GM10266 (cell line): ENCODE results near the gene VMP1.

Experiments
- DNase-seq: peaks from one replicate; pipeline ENCODE4 v3.0.0; 2012; ENCODE audit errors: extremely low spot score
- TF ChIP-seq, protein P1 (sequence below): IDR thresholded peaks from 2 replicates; pipeline ENCODE4 v1.5.1; 2012; ENCODE audit warnings: mild to moderate bottlenecking, low read depth; ENCODE audit not compliant: control insufficient read depth, insufficient read depth; ENCODE audit errors: missing control alignments

VMP1 gene

GRCh38 chr17:59702304-59702703, 5.2 kb upstream of the VMP1 start:
- no peak for DNase-seq
- TF ChIP-seq, protein P1, sequence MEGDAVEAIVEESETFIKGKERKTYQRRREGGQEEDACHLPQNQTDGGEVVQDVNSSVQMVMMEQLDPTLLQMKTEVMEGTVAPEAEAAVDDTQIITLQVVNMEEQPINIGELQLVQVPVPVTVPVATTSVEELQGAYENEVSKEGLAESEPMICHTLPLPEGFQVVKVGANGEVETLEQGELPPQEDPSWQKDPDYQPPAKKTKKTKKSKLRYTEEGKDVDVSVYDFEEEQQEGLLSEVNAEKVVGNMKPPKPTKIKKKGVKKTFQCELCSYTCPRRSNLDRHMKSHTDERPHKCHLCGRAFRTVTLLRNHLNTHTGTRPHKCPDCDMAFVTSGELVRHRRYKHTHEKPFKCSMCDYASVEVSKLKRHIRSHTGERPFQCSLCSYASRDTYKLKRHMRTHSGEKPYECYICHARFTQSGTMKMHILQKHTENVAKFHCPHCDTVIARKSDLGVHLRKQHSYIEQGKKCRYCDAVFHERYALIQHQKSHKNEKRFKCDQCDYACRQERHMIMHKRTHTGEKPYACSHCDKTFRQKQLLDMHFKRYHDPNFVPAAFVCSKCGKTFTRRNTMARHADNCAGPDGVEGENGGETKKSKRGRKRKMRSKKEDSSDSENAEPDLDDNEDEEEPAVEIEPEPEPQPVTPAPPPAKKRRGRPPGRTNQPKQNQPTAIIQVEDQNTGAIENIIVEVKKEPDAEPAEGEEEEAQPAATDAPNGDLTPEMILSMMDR: no peak

DNA sequence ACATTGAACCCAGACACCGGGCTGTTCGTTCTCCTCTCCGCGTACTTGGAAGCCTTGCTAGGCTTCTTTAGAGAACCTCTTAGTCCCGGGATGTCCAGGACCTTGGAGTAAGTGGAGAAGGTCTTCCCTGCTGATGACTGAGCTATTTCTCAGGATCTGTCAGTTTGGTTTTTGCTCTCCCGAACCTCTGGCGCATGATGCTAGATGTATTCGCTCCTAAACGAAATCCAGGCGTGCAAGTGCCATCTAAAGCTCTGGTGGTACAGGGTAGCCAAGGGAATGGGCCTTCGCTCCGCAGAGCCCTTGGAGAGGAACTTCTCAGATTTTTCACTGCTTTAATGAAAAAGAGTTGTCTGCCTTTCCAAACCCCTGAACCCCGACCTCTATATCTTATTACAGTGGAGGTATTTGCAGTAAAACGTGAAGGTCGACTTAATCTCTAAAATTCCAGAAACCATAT, 547 bp downstream of the VMP1 start:
- TF ChIP-seq, protein P1: no peak
- DNase-seq: no peak

- DNase-seq: no peak
- TF ChIP-seq, protein P1: no peak
Observed at GRCh38 chr17:59711936-59712335, 4.5 kb downstream of the VMP1 start.

DNA sequence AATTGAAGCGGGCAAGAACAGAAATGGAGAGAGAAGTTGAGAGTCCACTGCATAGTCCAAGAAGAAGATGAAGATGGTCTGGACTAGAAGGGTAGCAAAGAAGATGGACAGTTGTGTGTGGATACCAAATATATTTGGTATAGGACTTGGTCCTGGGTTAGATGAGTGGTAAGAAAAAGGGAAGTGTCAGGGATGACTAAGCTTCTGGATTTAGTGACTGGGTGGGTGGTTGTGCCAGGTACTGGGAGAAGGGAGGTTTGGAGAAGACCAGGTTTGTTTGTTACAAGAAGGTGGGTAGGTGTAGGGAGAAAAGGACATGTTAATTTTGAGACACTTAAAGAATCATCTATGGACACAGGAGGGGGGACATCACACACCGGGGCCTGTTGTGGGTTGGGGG, 5.4 kb downstream of the VMP1 start:
- no peak for DNase-seq
- TF ChIP-seq, protein P1: no peak

- no peak for DNase-seq
- TF ChIP-seq, protein P1: no peak
Observed at GRCh38 chr17:59714255-59714654, 6.8 kb downstream of the VMP1 start.

DNA sequence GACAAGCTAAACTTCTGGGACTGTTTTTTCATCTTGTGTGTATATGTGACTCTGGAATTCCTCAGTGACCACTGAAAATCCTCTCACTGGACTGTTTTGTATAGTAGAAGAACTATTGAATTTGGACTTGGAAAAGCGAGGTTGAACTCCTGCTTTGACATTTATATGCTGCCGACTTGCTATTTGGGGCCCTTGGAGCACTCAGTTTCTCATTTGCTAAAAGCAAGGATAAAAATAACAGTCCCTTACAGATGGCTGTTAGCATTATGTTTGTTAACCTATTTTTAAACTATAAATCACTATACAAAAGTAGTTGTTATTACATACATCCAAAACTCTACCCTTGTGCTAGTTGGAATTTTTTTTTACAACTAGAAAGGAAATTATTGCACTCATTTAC, 9.0 kb downstream of the VMP1 start:
- DNase-seq: no peak
- TF ChIP-seq, protein P1: no peak

GRCh38 chr17:59719526-59719925, 12.1 kb downstream of the VMP1 start:
- TF ChIP-seq, protein P1: no peak

More at GRCh38 chr17:59719526-59719925, 12.1 kb downstream of the VMP1 start:
- DNase-seq: no peak
